Mesothelial cell of epicardium (in vitro differentiated cells): ENCODE results near the gene ABCC4. TPM values are rescaled to one million over a fixed set of nuclear protein-coding genes. Genes with fewer than 3 reads are reported as not detected.
"Not testable (repeated sequence)": the region's sequence is repeated elsewhere in the genome, so short reads cannot be mapped to it uniquely, and the experiment has no call there.

Source experiments
- DNase-seq, 2 experiments: peaks; one replicate each; pipeline ENCODE4 v3.0.0; 2021; ENCODE audit warnings: low spot score in 2 of 2; ENCODE audit not compliant: unreplicated experiment in 2 of 2
- H3K27ac Mint-ChIP-seq: 2 replicates; pipeline ENCODE4 v1.8.0; 2021; ENCODE audit warnings: mixed read lengths
- H3K27me3 Mint-ChIP-seq: 2 replicates; pipeline ENCODE4 v1.8.0; 2021; ENCODE audit warnings: low read depth, mixed read lengths
- H3K36me3 Mint-ChIP-seq: 2 replicates; pipeline ENCODE4 v1.8.0; 2021; ENCODE audit warnings: mixed read lengths
- H3K4me1 Mint-ChIP-seq: 2 replicates; pipeline ENCODE4 v1.8.0; 2021; ENCODE audit warnings: mixed read lengths
- H3K4me3 Mint-ChIP-seq: 2 replicates; pipeline ENCODE4 v1.8.0; 2021; ENCODE audit warnings: mild to moderate bottlenecking, moderate library complexity, mixed read lengths
- H3K9me3 Mint-ChIP-seq: 2 replicates; pipeline ENCODE4 v1.8.0; 2021; ENCODE audit warnings: mixed read lengths
- CTCF ChIP-seq: fragments of 200-600 bp; sonication (generic); IDR thresholded peaks from one replicate; pipeline ENCODE4 v1.5.0; 2021; ENCODE audit warnings: antibody characterized with exemption; ENCODE audit not compliant: unreplicated experiment
- total RNA-seq: library from RNA; stranded (reverse); gene quantifications from 3 replicates; pipeline ENCODE4 v1.2.1, GENCODE V29; 2021

The ABCC4 gene
- total RNA-seq, 1 donor from 2014 or later: 7.7 TPM

GRCh38 chr13:95284436-95284835 is 16.8 kb downstream of the ABCC4 start:
- no peak overlapping the region for H3K27ac Mint-ChIP-seq
- no peak for DNase-seq
- TF ChIP-seq CTCF: no peak
- H3K27me3 Mint-ChIP-seq: no peaks in the 10 kb centered on the region
- no peaks in the 10 kb centered on the region for H3K9me3 Mint-ChIP-seq
- peaks cover 3% of the 10 kb centered on the region for H3K4me1 Mint-ChIP-seq
- no peaks in the 10 kb centered on the region for H3K36me3 Mint-ChIP-seq
- no peak overlapping the region for H3K4me3 Mint-ChIP-seq

GRCh38 chr13:95279016-95279415 is 22.2 kb downstream of the ABCC4 start:
- no peak for TF ChIP-seq CTCF
- no peak for DNase-seq
- no peak overlapping the region for H3K4me3 Mint-ChIP-seq
- H3K27ac Mint-ChIP-seq: no peak overlapping the region
- no peaks in the 10 kb centered on the region for H3K27me3 Mint-ChIP-seq
- no peaks in the 10 kb centered on the region for H3K36me3 Mint-ChIP-seq
- no peaks in the 10 kb centered on the region for H3K9me3 Mint-ChIP-seq
- peaks cover 33% of the 10 kb centered on the region for H3K4me1 Mint-ChIP-seq

GRCh38 chr13:95276037-95276505 is 25.2 kb downstream of the ABCC4 start:
- no peak for DNase-seq
- H3K36me3 Mint-ChIP-seq: no peaks in the 10 kb centered on the region
- H3K27ac Mint-ChIP-seq: peak overlapping the region; percentile 90
- H3K27me3 Mint-ChIP-seq: no peaks in the 10 kb centered on the region
- TF ChIP-seq CTCF: no peak
- peaks cover 3% of the 10 kb centered on the region for H3K9me3 Mint-ChIP-seq
- peaks cover 43% of the 10 kb centered on the region for H3K4me1 Mint-ChIP-seq
- no peak overlapping the region for H3K4me3 Mint-ChIP-seq

- TF ChIP-seq CTCF: no peak
- no peak for DNase-seq
- peaks cover 3% of the 10 kb centered on the region for H3K9me3 Mint-ChIP-seq
- H3K36me3 Mint-ChIP-seq: no peaks in the 10 kb centered on the region
- no peak overlapping the region for H3K4me3 Mint-ChIP-seq
- peak overlapping the region; percentile 90 for H3K27ac Mint-ChIP-seq
- no peaks in the 10 kb centered on the region for H3K27me3 Mint-ChIP-seq
- H3K4me1 Mint-ChIP-seq: peaks cover 42% of the 10 kb centered on the region
Observed at GRCh38 chr13:95275322-95276036, 25.8 kb downstream of the ABCC4 start.

GRCh38 chr13:95273592-95274132 is 27.6 kb downstream of the ABCC4 start:
- H3K4me3 Mint-ChIP-seq, H3K36me3 Mint-ChIP-seq, DNase-seq, H3K9me3 Mint-ChIP-seq, H3K27me3 Mint-ChIP-seq: not testable (repeated sequence)
- Mint-ChIP-seq H3K27ac (peak overlapping the region; percentile 15), H3K4me1 (peaks cover 34% of the 10 kb centered on the region)

GRCh38 chr13:95272076-95272475 is 29.2 kb downstream of the ABCC4 start:
- H3K9me3 Mint-ChIP-seq, DNase-seq, H3K36me3 Mint-ChIP-seq, H3K27me3 Mint-ChIP-seq, H3K4me3 Mint-ChIP-seq, H3K27ac Mint-ChIP-seq: not testable (repeated sequence)
- peaks cover 46% of the 10 kb centered on the region for H3K4me1 Mint-ChIP-seq
